DMS53 treated with DMSO at 0.1 percent for 48 hours (cell line): Measurements from ENCODE around the gene PLA2G15.

Experiments used
- DNase-seq: peaks from one replicate; lab custom pipeline; 2025; ENCODE audit not compliant: unreplicated experiment; lab: John Stamatoyannopoulos, UW

PLA2G15 gene

GRCh38 chr16:68296291-68296690, 51.1 kb downstream of the PLA2G15 start:
- no peak for DNase-seq

GRCh38 chr16:68296693-68297092, 51.5 kb downstream of the PLA2G15 start:
- DNase-seq, result no peak

- no peak for DNase-seq
These were observed 52.7 kb downstream of the PLA2G15 start for GRCh38 chr16:68297908-68298307.

GRCh38 chr16:68298312-68298711, 53.1 kb downstream of the PLA2G15 start:
- DNase-seq, result no peak

GRCh38 chr16:68298907-68299561, 53.9 kb downstream of the PLA2G15 start:
- DNase-seq, result no peak

- DNase-seq, result no peak
These were observed 54.6 kb downstream of the PLA2G15 start for GRCh38 chr16:68299571-68300453.

GRCh38 chr16:68300734-68301459, 55.7 kb downstream of the PLA2G15 start:
- no peak for DNase-seq

GRCh38 chr16:68306633-68307032, 61.5 kb downstream of the PLA2G15 start:
- no peak for DNase-seq

- no peak for DNase-seq
These were observed 64.6 kb downstream of the PLA2G15 start for GRCh38 chr16:68309799-68310198.

- DNase-seq, result no peak
These were observed 65.2 kb downstream of the PLA2G15 start for GRCh38 chr16:68310437-68310773.
